HG03135 (cell line): ENCODE data around the gene TMEM161A.
"Not testable (repeated sequence)": the region's sequence is repeated elsewhere in the genome, so short reads cannot be mapped to it uniquely, and the experiment has no call there.

Experiments
- ATAC-seq: cut with Tn5 transposase; IDR thresholded peaks from one replicate; pipeline ENCODE4 v1.9.1; 2021; ENCODE audit warnings: mild to moderate bottlenecking, moderate library complexity; ENCODE audit not compliant: unreplicated experiment

The TMEM161A gene

DNA sequence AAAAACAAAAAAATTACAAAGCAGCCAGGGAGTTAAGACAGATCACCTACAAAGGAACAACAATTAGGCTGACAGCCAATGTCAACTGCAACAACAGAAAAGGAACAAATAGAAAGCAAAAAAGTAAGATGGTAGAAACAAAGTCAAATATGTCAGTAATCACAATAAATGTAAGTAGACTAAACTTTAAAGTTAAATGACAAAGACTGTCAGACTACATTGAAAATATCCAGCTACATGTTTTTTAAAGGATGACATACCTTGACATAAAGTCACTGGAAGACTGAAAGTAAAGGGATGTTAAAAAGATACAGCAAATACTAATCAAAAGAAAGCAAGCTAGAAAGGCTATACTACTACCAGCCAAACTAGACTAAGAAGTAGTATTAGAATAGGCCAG is 14.9 kb downstream of the TMEM161A start:
- ATAC-seq = no peak

DNA sequence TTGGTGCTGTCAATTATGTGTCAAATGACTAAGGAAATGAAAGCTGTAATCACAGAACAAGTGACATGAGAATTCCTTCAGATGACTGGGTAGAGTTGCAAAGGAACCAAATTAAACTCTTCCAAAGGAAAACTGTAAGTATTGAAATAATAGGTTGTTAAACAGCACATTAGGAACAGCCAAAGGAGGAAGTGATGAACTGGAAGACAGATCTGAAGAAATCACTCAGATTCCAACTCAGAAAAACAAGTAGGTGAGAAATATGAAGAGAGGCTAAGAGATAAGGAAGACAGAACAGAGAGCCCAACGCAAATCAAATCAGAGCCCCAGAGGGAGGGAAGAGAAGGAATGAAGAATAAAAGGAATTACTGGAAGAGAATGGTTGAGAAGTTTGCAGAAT is 15.4 kb downstream of the TMEM161A start:
- no peak for ATAC-seq

DNA sequence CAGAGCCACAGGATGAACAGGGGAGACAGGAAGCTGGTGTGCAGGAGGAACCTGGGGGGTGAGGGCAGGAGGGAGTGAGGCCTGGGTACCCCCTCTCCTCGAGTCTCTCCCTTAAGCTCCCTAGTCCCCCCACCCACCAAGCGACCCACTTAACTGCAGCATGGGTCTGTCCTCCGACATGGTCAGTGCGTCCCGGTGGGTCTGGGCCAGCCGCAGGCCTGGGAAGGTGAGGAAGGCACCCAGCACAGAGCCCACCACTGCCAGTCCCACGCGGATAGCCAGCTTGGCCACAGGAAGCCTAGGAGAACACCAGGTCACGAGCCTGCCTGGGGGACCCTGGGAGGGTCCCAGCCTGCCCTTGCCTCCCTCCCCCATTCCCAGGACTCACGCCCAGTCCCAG is 16.9 kb downstream of the TMEM161A start:
- ATAC-seq = no peak

DNA sequence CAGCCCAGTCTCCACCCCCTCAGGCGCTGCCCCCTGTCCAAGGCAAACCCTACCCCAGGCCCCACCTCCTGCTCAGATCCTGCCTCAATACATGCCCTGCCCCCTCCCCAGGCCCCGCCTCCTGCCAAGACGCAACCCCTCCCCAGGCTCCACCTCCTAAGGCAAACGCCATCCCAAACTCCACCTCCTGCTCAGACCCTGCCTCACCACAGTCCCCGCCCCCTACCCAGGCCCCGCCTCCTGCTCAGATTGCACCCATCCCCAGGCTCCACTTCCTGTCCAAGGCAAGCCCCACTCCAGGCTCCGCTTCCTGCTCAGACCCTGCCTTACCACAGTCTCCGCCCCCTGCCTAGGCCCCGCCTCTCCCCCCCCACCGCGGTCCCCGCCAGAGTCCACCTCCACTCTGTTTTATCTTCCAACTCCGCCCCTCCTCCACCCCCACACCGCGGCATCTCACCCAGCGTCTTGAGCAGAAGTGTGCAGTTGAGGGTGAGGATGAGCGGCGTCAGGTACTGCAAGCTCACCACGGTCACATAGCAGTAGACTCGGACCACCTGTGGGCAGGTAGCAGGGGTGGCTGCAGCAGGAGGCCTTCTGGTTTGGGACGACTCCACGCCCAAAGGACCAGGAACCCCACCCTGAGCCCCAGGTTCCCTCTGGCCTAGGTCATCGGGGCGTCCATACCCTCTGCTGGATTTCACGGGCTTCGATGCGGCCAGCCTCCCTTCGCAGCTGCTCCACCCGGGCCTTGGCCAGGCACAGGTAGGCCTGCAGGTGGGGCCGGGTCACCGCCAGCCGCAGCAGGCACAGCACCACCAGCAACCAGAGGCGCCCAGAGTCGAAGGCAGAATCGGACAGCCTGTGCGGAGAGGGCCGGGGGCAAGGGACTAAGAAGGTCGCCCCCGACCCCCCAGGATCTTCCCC is 17.7 kb downstream of the TMEM161A start:
- no peak for ATAC-seq

DNA sequence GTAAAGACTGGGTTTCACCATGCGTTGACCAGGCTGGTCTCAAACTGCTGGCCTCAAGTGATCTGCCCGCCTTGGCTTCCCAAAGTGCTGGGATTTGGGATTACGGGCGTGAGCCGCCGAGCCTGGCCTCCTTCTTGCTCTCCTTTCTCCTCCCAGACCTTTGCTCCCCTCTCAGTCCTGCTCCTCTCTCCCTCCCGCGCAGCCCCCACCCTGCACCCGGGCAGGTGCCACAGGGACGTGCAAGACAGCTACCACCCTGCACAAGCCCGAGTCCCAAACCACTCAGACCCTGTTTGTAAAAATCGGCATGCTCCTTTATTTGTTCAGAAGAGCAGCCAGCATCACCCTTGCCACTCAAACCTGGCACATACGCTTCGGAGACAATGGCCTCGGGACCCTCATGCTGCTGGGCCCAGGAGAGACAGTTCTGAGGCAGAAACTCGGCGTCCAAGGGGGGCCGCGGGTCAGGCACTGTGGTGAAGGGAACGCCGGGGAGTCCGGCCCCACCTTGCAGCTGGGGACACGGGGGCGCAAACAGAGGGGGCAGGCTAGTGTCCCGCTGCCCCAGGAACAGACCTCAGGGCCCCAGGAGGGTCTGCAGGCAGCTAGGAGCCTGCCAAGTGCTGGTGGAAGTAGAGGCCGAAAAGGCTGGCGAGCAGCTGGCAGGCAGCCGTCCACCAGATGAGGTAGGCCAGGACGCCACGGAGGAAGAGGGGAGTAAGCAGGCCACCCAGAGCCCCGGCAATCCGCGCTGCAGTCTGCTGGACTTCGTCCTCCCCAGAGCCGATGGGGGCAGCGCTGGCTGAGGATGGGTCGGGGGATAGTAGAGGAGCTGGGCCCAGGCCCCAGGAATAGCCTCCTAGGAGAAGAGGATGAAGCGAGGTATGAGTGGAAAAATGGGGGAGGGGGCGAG is 18.7 kb downstream of the TMEM161A start:
- no peak for ATAC-seq

DNA sequence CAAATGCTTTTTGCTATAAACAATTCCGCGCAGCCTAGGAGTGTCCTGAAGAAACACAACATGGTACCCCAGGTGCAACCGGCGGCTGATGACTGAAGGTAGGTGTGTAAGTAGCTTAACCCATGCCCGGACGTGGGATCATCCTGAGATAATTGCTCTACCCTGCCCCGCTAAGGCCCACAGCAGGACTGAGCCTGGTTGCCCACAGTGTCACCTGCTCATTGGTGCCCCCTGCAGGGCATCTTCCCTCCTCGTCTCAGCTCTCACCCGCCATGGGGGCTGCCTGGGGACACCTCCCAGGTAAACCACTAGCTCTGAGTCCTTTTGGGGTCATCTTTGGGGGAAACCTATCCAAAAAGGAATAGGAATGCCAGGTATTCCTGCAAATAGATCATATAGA is 22.3 kb downstream of the TMEM161A start:
- ATAC-seq = no peak

DNA sequence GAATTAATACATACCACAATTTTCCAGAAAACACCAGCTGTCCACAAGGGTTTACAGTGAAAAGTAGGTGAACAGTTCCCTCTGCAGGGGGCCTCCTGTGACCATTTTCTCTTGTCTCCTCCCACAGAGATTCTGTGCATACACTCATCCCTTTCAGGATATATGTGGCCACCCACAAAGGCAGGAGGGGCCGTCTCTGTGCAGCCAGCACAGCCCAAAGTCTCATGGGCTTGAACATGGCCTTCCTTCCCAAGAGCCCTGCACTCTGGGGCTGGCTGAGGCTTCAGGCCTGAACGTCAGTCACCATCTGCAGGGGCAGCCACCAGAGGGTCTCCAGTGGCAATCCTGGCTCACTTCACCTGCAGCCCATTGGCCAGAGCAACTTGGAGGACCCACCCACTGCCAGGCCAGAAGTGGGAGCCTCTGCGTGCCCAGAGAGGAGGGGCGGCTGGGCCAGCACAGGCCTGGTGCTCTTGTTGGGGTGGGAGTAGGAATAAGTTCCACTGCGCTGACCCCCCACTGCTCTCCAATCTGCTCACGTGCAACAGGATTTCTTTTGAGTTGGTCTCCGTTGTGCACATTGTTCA is 25.1 kb downstream of the TMEM161A start:
- no peak for ATAC-seq

DNA sequence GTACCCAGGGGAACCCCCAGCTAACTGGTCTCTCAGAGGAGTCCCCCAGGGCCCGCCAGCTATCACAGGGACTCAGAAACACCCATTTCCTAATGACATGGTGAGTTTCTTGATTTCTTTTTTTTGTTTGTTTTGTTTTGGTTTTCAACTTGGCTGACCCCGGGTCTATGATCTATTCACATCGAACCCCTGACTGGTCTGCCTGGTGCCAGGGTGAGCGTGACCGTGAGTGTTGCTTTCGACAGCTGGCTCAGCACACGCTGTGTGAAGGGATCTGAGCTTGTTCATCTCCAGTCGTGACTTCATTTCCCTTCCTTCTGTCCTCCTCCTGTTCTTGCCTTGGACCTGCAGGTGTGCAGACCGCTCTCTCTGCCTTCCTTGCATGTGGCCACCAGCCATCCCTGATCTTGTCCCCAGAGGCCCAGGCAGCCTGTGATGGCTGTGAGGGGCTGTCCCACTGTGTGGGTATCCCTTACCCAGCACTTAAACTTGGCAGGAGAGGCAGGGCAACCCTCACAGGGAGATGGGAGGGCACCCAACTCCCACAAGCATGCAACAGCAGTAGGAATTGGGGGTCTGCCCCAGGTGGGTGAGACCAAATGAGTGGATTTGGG is 26.2 kb downstream of the TMEM161A start:
- no peak for ATAC-seq

DNA sequence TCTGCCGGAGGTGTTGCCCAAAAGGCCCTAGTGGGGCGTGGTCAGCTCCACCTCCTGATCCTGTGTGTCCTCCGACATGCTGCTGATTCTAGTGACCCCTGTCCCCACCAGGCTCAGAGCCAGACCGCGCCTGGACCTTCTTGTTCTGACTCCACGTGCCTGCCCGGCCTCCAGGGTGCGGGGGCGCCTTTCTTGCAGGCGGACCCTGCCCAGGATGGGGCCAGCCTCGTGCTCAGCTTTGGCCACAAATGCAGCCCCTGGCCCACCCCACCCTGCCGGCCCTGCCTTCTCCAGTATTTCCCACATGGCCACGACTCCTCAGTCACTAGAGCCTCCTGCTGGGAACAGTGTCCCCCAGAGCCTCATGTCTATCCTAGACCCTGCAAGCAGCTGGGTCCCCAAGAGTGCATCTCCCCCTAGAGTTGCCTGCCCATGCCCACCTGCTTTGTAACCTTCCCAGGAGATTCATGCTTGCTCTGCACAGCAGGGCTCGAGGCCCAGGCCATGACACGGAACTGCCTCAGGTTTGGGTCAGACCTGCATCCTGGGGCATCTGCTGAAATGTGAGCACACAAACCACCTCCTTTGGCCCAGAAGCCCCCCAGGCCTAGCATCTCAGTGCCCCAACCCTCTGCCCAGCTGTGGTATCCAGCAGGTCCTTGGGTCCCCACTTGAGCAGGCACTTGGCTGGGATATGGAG is 27.0 kb downstream of the TMEM161A start:
- ATAC-seq = no peak

DNA sequence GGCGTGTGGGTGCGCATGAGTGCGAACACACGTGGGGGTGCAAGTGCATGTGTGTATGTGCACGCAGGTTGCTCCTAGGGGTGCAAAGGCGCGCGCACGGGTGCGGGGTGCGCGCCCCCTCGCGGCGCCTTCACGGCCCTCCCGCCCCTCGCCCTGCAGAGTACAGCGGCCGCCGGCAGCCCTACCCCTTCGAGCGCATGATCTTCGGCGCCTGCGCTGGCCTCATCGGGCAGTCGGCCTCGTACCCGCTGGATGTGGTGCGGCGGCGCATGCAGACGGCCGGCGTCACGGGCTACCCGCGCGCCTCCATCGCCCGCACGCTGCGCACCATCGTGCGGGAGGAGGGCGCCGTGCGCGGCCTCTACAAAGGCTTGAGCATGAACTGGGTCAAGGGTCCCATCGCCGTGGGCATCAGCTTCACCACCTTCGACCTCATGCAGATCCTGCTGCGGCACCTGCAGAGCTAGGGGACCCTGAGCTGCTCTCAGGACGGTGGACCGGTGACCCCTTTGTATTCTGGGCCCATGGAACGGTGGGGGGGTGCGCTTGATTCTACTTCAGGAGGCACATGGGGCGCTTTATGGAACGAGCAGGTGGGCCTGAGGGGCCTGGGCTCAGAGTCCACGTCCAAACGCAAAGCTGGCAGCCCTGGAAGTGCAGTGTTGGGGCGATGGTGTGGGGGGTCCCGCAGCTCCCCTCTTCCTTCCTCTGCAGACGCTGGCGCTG is 27.7 kb downstream of the TMEM161A start:
- no peak for ATAC-seq

DNA sequence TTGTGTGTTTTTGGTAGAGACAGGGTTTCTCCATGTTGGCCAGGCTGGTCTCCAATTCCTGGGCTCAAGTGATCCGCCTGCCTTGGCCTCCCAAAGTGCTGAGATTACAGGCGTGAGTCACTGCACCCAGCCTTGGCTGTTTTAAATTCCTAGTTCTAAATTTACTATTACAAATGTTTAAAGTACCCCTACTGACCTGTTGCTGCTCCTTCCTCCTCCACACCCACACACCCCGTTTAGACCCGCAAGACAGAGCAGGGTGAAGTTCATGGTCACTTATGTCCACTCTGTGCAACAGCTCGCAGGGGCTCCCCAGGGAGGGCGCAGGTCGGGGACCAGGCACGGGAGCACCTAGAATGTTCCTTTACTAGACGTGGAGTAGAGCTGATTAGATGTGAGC is 28.7 kb downstream of the TMEM161A start:
- no peak for ATAC-seq

DNA sequence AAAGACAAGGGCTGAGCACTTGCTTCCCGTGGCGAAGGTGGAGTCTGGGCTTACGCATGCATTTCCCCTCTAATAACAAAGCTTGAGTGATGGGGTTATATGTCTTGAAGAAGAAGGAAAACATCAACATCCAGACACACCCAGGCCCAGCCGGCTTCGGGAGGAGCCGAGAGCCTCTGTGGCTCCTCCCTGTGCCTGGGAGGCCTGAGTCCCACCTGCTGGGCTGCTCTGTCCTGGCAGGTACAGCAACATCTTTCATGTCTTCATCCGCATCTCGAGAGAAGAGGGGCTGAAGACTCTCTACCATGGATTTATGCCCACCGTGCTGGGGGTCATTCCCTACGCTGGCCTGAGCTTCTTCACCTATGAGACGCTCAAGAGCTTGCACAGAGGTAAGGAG is 30.6 kb downstream of the TMEM161A start:
- ATAC-seq = no peak

DNA sequence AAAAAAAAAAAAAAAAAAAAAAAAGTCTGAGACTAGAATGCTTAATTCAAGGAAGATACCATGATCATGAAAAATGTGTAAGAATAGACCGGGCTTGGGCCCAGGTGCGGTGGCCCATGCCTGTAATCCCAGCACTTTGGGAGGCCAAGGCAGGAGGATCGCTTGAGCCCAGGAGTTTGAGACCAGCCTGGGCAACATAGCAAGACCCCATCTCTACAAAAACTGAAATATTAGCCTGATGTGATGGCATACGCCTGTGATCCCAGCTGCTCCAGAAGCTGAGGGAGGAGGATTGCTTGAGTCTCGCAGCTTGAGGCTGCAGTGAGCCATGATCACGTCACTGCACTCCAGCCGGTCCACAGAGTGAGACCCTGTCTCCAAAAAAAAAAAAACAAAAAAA is 31.3 kb downstream of the TMEM161A start:
- ATAC-seq = not testable (repeated sequence)

DNA sequence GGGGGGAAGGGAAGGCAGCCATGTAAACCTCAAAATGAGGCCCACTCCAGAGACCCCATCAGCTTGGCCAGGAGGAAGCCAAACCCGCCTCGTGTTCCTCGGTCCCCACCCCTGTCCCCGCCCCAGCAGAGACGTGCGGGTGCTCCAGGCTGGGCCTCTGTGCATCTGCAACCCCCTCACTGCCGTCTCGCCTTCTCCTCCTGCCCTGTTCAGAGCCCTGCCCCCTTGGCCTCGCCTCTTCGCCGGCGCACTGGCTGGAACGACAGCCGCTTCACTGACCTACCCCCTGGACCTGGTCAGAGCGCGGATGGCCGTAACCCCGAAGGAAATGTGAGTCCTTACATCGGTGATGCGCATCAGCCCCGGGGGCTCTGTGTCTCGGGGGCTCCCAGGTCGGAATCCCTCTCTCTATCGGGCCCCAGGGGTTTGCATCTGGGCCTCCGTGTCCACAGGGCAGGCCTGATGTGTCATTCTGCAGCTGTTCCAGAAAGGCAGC is 32.2 kb downstream of the TMEM161A start:
- ATAC-seq = no peak

DNA sequence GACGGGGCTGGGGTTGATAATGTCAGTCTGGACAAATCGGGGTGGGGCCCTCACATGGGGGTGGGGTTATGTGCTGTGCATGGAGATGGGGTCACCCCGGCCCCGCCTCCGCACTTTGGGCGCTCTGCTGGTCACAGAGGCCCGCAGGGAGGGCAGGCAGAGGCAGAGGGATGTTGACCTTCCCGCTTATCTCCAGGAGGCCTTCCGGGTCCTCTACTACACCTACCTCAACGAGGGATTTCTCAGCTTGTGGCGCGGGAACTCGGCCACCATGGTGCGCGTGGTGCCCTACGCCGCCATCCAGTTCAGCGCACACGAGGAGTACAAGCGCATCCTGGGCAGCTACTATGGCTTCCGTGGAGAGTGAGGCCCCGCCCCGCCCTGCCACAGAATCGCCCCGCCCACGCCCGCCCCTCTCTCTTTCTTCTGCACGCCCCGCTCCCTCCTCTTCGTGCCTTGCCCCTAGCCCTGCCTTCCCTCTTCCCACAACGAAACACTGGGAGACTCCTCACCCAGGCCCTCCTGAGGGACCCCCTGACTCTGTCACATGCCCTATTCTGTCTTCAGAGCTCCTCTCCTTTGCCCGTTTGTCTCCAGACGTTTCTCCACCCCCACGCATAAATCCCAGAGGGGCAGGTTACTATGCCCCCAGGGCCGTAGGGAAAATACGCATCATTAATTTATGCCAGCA is 32.8 kb downstream of the TMEM161A start:
- ATAC-seq = no peak

DNA sequence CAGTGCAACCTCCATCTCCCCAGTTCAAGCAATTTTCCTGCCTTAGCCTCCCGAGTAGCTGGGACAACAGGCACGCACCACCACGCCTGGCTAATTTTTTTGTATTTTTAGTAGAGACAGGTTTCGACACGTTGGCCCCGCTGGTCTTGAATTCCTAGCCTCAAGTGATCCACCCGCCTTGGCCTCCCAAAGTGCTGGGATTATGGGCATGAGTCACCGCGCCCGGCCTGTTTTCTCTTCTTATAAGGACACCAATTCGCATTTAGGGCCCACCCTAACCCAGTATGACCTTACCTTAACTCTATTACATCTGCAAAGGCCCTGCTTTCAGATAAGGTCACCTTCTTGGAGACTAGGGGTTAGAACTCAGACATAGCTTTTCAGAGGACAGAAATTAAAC is 35.1 kb downstream of the TMEM161A start:
- ATAC-seq = no peak

DNA sequence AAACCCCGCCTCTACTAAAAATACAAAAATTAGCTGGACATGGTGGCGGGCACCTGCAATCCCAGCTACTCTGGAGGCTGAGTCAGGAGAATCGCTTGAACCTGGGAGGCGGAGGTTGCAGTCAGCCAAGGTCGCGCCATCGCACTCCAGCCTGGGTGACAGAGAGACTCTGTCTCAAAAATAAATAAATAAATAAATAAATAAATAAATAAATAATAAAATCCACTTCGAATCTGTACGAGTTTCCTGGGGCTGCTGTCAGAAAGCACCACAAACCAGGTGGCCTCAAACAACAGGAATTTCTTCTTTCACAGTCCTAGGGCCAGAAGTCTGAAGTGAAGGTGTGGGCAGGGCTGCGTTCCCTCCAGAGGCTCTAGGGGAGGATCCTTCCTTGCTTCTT is 35.7 kb downstream of the TMEM161A start:
- ATAC-seq = not testable (repeated sequence)

DNA sequence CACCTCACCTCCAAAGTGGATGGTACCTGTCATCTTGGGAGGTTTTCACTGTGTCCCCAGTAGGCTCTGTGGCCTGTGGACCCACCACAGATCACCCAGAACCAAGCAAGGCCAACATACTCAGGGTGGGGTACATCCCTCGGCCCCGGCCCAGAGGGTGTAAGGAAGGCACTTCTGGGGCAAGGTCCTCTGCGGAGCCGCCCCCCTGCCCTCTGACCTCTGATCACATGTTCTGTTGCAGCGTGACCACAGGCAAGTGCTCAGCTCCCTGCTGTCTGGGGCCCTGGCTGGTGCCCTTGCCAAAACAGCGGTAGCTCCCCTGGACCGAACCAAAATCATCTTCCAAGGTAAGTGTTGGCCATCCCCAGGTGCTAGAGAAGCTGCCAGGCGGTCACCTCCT is 36.7 kb downstream of the TMEM161A start:
- no peak for ATAC-seq
